ENCODE results near the gene RMI1.

The RMI1 gene

DNA sequence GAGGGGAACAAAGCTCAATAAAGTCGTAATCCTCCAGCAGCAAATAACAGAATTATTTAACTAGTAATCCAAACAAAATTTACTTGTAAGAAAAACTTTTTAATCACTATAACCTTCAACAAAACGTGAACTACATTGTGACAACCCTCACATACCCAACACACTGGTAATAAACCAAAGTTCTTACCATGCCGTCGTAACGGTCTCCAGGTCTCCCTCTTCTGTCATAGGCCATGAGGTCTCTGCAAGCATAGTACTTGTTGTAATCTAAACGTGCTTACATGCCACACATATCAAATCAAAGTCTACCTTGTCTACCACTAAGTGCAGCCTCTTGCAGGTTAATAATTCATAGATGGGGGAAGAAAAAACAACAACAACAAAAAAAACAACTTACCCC, 9.1 kb upstream of the RMI1 start:
- no peak for DNase-seq

GRCh38 chr9:83972286-83972685, 8.3 kb upstream of the RMI1 start:
- no peak for DNase-seq

DNA sequence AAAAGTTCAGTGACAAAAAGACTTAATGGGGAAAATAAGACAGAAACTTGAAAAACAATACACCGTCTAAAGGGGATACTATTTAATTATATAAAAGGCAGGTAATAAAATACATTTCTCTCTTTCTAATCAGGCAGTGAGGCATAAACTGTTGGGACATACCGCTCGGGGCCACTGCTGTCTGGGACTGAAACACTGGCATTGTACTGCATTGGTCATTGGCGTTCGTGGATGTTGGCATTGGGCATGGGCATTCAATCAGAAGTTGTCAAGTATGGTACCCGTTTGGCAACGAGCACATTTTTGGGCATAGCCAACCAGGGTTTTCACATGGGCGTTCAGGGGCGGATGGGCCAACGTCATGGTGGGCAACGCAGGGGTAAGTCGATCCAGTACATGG, 5.3 kb upstream of the RMI1 start:
- DNase-seq = no peak

DNA sequence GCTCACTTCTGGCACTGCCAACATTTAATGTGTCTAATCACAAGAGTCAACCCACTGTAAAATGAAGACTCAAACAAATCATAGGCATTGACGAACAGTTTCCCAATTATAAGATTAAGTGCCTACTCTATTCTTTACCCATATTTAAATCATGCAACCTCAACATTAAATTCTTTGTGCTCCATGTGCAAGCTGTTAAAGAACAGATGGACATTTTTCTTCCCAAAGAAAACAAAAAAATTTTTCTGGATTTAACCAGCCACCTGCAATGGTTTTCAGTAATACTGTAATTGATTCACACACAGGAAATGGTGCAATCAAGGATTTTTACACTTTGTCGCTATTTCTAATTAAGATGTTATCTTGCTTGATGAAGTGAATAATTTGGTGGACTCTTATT, 4.2 kb upstream of the RMI1 start:
- DNase-seq = no peak

- DNase-seq = no peak
Measured at GRCh38 chr9:83977196-83977595, 3.4 kb upstream of the RMI1 start.

DNA sequence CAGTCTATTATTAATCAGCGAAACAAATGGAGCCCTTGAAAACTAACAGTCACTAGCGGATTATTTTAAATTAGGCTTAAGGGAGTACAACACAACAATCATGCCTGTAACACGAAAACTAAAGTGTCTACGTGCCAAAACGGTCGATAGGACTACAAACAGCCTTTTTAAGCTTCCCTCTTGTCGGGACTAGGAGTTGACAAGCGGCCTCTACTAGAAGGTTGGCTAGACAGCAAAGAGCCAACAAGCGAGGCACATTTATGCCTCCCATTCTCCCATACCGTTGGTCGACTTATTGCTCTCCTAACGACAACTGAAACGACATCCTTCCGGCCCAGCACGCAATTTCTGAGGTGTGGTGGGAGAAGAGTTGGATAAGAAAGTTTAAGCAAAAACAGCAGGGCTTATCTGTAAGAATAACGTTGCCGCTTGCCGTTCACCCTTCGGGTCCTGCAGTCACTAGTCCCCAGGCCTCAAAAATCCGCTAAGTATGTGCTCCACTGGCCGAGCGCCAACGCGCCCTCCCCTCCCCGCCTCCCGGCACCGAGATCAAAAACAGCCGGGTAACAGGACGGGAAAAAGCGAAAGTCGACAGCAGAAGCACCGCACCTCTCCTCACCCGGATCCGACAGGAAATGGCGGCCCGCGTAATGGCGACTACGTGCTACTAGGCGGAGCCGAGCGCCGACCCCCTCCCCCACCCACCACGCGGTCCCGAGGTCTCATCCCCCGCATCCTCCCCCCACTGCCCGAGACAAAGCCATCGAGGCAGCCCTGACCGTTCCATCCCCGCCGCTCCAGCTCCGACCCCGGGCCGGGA, 1.4 kb upstream of the RMI1 start:
- DNase-seq = peak; percentile 93

DNA sequence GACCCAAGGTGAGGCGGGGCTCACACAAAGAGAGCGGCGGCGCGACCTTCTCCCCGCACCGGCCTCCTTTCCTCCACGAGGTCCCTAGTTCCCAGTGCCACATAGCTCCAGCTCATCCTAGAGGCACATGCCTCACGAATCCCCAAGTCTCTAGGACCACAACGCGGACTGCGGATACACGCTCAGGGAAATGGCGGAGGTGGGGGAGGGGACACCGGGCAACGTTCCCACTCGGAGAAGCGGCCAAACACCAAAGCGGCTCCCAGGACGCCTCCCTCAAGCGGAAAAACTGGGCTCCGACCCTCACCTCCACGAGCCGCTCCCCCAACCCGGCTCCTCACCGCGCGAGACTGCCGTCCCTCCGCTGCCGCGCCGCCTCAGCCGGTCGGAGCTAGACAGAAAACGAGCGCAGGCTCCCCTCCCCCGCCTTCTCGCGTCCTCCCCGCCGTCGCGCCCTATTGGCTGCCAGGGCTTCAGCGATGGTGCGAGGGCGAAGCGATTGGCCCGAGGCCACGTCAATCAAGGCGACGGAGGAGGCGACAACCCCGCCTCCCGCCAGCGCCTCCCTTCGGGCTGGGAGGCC, 702 bp upstream of the RMI1 start, which contains the start of gene HNRNPK:
HNRNPK (minus strand) TSS at position 404 of the 583 bp plus-strand sequence. CDS start 1,963 bp downstream, outside the sequence.
- peak; percentile 99 for DNase-seq

- DNase-seq = peak; percentile 51
Measured at GRCh38 chr9:83981126-83981871, 694 bp downstream of the RMI1 start.

DNA sequence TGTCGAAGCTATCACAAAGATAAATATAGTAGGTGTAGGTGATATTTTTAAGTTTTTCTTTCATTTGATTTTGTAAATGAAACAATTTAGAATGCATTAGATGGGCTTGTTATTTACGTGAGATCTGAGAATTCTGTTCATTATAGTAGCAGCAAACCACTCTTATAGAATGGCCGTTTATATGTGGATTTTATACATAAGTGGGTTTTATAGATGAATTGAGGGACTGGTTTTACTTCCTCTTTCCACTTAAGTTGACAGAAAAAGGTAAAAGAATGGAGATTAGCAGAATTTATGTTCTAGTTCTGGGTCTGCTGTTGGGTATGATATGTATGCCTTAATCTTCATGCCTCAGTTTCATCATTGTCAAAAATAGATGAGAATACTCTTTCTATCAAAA, 5.6 kb downstream of the RMI1 start:
- no peak for DNase-seq

DNA sequence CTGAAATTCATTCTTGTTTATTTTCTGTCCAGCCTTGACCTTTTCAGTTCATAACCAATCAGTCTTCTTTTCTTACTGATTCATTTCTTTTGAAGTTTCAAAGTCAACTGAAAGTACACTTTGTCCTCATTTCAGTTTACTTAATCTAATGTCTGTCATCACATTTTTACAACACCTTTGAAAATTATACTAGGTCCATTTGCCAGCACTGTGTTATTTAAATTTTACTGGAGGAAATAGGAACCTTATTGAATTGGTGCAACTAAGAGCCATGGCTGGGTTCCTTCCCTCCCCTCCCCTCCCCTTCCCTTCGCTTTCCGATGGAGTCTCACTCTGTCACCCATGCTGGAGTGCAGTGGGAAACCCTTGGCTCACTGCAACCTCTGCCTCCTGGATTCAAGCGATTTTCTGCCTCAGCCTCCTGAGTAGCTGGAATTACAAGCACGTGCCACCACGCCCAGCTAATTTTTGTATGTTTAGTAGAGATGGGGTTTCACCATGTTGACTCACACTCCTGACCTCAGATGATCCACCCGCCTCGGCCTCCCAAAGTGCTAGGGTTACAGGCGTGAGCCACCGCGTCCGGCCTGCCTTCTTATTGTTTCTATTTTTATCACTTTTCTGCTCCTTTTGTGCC, 6.3 kb downstream of the RMI1 start:
- DNase-seq = peak; percentile 39

GRCh38 chr9:83987402-83987791, 6.8 kb downstream of the RMI1 start:
- DNase-seq = no peak

GRCh38 chr9:83988411-83988810, 7.8 kb downstream of the RMI1 start:
- DNase-seq = no peak

DNA sequence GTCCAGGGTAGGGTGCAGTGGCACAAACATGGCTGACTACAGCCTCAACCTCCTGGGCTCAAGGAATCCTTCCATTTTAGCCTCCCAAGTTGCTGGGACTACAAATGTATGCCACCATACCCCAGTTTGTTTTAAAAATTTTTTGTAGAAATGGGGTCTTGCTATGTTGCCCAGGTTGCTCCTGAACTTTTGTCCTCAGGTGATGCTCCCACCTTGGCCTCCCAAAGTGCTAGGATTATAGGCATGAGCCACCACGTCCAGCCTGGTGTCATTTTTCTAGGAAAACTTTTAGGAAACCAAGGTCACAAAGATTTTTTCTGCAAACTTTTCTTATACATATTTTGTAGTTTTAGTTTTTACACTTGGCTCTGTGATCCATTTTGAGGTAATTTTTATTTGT, 10.8 kb downstream of the RMI1 start:
- DNase-seq = no peak

GRCh38 chr9:83992407-83992806, 11.8 kb downstream of the RMI1 start:
- no peak for DNase-seq

DNA sequence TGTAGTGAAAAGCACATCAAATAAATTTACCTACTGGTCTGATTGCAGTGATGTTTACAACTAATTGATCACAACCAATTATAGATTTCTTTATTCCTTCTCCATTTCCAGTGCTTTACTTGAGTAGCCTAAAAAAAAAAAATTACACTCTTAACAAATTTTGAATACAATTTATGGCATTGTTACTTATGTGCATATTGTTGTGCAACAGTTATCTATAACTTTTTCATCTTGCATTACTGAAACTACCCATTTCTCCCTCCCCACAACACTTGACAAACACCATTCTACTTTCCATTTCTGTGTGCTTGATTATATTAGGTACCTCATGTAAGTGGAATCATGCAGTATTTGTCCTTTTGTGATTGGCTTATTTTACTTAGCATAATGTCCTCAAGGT, 12.3 kb downstream of the RMI1 start:
- DNase-seq = no peak

DNA sequence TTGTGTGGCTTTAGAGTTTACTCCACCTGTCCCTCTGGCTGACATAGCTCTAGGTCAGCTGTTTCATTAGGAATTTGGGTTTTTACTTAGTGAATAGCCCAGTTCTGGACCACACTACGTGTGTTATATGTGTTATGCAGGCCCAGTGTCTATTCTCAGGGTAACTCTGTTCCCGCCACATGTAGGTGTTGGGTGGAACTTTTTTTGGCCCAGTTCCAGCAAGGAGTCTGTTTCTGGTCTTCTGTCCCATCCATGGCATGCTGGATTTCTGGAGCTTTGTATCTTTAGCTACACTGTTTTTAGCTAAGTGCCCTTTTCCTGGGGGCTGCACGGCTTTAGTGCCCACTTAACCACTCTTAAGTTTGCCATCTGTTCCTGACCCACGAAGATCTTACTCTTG, 15.5 kb downstream of the RMI1 start:
- no peak for DNase-seq

DNA sequence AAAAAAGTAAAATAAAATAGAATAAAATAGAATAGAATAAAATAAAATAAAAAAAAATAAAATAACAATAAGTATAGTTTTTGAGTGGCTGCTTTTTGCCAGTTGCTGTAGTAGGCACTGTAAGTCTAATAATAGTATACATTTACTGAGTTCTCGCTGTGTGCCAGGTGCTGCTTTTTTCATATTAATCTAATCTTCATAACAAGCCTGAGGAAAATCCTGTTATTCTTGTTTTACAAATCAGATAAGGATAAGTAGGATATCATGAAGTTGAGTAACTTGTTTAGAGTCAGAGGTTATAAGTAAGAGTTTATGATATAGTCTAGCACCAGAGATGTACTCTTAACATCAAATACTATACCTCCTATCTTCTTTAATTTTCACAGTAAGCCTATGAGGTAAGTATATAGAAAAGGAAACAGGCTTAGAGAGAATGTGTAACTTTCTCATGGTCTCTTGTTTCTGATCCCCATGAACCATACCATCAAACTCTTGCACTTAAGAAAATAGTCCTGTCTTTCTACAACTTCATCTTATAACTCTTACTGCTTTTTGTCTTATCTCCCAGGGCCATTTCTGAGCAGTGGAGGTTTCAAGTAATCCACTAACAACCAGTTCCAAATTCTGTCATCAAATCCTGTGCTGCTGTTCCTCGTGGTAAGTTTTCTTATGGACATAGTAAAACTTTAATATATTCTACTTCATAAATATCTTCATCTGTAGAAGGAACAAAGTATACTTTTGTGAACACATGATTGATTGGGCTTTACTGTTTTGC, 18.7 kb downstream of the RMI1 start:
- DNase-seq = no peak

DNA sequence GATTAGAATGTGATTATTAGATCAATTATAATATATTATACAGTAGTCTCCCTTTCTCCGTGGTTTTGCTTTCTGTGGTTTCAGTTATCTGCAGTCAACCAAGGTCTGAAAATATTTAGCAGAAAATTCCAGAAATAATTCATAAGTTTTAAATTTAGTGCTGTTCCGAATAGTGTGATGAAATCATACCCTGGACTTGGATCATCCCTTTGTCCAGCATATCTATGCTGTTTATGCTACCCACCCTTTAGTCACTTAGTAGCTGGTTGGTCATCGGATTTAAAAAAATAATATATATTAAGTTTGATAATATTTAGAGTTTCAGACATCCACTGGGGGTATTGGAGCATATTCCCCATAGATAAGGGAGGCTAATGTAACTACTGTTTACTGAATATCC, 19.6 kb downstream of the RMI1 start:
- no peak for DNase-seq

- DNase-seq = no peak
Measured at GRCh38 chr9:84001621-84002020, 21.0 kb downstream of the RMI1 start.

GRCh38 chr9:84002344-84002743, 21.7 kb downstream of the RMI1 start:
- DNase-seq = no peak

DNA sequence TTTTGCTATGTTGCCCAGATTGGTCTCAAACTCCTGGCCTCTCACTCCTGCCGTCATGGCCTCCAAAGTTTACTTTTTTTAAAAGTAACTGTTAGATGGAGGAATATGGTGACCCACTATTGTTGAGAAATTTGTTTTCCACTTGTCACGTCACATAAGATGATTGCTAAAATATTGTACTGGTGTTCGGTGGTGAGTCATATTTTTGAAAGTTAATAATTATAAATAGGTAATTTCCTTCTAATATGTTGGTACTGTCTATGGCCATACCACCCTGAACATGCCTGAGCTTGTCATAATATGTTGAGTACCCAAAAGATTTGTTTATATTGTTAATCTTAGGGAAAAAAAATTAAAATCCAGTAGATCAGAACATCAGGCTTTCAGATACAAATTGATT, 22.6 kb downstream of the RMI1 start:
- no peak for DNase-seq

GRCh38 chr9:84007662-84008061, 27.1 kb downstream of the RMI1 start:
- no peak for DNase-seq

Measured in stimulated activated CD4-positive, alpha-beta T cell treated with anti-CD3 and anti-CD28 coated beads, Interleukin-15, amount 100 ng/mL, for 24 hours (primary cell).